ENCODE results near the gene PDE6D. TPM values are rescaled to one million over a fixed set of nuclear protein-coding genes. Genes with fewer than 3 reads are reported as not detected.
A peak's percentile ranks its signal among the peaks of the same experiment; 100 is the strongest.

Gene PDE6D
- total and polyA plus RNA-seq, 2 of the 13 experiments (the other 11 are each of a cell fraction or from before 2014, with no cell fraction given), result 14.1 to 23.2 TPM

DNA sequence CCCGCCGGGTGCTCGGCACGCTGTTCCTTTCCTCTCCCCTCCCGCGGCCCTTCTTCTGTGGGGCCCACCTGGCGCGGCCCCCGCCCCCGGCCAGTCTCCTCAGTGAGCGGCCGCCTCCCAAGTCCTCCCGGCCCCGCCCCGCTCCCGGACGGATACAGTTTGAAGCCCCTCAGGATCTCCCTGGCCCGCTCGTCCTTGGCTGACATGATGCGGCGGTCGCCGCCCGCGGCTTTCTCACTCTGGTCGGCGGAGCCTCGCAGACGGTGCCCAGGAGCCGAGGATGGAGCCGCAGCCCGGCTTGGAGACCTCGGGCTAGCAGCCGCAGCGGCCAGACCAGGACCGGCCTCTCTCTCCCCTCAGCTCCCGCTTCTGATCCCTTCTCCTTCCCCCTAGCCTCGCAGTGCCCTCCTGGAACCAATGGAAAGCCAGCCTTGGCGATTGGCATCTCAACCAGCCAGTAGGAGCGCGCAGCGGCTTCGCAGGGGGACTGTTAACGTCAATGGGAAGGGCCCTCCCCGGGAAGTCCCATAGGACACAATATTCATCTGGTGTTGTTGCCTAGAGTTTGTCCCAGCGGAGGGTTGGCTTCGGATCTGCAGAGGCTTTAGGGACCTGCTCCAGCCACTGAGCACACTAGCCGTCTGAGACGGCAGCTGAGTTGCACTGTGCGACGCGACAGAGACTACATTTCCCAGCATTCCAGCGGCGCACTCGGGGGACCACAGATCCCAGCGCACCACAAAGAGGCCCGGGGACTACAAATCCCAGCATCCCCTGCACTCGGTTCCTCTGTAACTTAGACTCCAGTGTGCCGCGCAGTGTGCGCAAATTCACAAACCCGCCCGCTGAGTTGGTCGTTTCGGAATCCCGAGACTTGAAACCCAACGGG lies at the start of gene PDE6D (continued):
- TF ChIP-seq, protein P1, sequence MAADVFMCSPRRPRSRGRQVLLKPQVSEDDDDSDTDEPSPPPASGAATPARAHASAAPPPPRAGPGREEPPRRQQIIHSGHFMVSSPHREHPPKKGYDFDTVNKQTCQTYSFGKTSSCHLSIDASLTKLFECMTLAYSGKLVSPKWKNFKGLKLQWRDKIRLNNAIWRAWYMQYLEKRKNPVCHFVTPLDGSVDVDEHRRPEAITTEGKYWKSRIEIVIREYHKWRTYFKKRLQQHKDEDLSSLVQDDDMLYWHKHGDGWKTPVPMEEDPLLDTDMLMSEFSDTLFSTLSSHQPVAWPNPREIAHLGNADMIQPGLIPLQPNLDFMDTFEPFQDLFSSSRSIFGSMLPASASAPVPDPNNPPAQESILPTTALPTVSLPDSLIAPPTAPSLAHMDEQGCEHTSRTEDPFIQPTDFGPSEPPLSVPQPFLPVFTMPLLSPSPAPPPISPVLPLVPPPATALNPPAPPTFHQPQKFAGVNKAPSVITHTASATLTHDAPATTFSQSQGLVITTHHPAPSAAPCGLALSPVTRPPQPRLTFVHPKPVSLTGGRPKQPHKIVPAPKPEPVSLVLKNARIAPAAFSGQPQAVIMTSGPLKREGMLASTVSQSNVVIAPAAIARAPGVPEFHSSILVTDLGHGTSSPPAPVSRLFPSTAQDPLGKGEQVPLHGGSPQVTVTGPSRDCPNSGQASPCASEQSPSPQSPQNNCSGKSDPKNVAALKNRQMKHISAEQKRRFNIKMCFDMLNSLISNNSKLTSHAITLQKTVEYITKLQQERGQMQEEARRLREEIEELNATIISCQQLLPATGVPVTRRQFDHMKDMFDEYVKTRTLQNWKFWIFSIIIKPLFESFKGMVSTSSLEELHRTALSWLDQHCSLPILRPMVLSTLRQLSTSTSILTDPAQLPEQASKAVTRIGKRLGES (CRISPR knock-in tag; IDR thresholded peaks at IDR 0.05; ENCODE audit: borderline replicate concordance), result no peak
- peak; percentile 71; the same call in 1 of the 2 replicates for TF ChIP-seq ZMYM3 (CRISPR knock-in tag; IDR thresholded peaks at IDR 0.05)
- no peak for TF ChIP-seq SALL2 (CRISPR knock-in tag; IDR thresholded peaks at IDR 0.05)
- TF ChIP-seq ZNF589 (CRISPR knock-in tag; conservative IDR thresholded peaks at IDR 0.05), result peak; percentile 52; the same call in 1 of the 2 replicates
- 0 out of 2 replicates have a peak, but pooled peaks have one; percentile 25 for TF ChIP-seq MTA1 (CRISPR knock-in tag; IDR thresholded peaks at IDR 0.05; ENCODE audit: borderline replicate concordance)
- TF ChIP-seq FOXO1 (CRISPR knock-in tag; IDR thresholded peaks at IDR 0.05), result peak; percentile 24
- TF ChIP-seq ZBTB3 (CRISPR knock-in tag; IDR thresholded peaks at IDR 0.05; ENCODE audit: borderline replicate concordance, low read depth), result 0 out of 2 replicates have a peak, but pooled peaks have one; percentile 14
- 0 out of 2 replicates have a peak, but pooled peaks have one; percentile 26 for TF ChIP-seq ZC3H13 (CRISPR knock-in tag; IDR thresholded peaks at IDR 0.05)
- peak; percentile 63 for TF ChIP-seq RXRA (CRISPR knock-in tag; IDR thresholded peaks at IDR 0.05)
- peak; percentile 98 for TF ChIP-seq THAP11 (CRISPR knock-in tag; IDR thresholded peaks at IDR 0.05)
- no peak for TF ChIP-seq RAD51 (IDR thresholded peaks at IDR 0.05; ENCODE audit: borderline replicate concordance)
- TF ChIP-seq, protein P2, sequence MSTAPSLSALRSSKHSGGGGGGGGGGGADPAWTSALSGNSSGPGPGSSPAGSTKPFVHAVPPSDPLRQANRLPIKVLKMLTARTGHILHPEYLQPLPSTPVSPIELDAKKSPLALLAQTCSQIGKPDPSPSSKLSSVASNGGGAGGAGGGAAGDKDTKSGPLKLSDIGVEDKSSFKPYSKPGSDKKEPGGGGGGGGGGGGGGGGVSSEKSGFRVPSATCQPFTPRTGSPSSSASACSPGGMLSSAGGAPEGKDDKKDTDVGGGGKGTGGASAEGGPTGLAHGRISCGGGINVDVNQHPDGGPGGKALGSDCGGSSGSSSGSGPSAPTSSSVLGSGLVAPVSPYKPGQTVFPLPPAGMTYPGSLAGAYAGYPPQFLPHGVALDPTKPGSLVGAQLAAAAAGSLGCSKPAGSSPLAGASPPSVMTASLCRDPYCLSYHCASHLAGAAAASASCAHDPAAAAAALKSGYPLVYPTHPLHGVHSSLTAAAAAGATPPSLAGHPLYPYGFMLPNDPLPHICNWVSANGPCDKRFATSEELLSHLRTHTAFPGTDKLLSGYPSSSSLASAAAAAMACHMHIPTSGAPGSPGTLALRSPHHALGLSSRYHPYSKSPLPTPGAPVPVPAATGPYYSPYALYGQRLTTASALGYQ (CRISPR knock-in tag; IDR thresholded peaks at IDR 0.05), result peak; percentile 57; the same call in 1 of the 2 replicates
- TF ChIP-seq TARDBP (CRISPR knock-in tag; IDR thresholded peaks at IDR 0.05), result peak; percentile 84
- peak; percentile 20 for TF ChIP-seq ESRRA (CRISPR knock-in tag; IDR thresholded peaks at IDR 0.05; ENCODE audit: low read depth)
- TF ChIP-seq, protein P3, sequence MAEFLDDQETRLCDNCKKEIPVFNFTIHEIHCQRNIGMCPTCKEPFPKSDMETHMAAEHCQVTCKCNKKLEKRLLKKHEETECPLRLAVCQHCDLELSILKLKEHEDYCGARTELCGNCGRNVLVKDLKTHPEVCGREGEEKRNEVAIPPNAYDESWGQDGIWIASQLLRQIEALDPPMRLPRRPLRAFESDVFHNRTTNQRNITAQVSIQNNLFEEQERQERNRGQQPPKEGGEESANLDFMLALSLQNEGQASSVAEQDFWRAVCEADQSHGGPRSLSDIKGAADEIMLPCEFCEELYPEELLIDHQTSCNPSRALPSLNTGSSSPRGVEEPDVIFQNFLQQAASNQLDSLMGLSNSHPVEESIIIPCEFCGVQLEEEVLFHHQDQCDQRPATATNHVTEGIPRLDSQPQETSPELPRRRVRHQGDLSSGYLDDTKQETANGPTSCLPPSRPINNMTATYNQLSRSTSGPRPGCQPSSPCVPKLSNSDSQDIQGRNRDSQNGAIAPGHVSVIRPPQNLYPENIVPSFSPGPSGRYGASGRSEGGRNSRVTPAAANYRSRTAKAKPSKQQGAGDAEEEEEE (CRISPR knock-in tag; IDR thresholded peaks at IDR 0.05; ENCODE audit: borderline replicate concordance), result no peak; the same call in 1 of the 2 replicates
- peak; percentile 87 for TF ChIP-seq ZNF34 (CRISPR knock-in tag; IDR thresholded peaks at IDR 0.05; ENCODE audit: borderline replicate concordance)
- no peak; the same call in 1 of the 2 replicates for TF ChIP-seq KLF15 (CRISPR knock-in tag; IDR thresholded peaks at IDR 0.05; ENCODE audit: borderline replicate concordance)
- peak; percentile 62; the same call in 1 of the 2 replicates for TF ChIP-seq ZSCAN21 (CRISPR knock-in tag; IDR thresholded peaks at IDR 0.05; ENCODE audit: borderline replicate concordance)
- no peak; the same call in 1 of the 2 replicates for TF ChIP-seq SOX13 (IDR thresholded peaks at IDR 0.05)
- no peak for TF ChIP-seq SOX13 (CRISPR knock-in tag; conservative IDR thresholded peaks at IDR 0.05 in 1 of 2, IDR thresholded peaks at IDR 0.05 in 1 of 2)
- 0 out of 2 replicates have a peak, but pooled peaks have one; percentile 53 for TF ChIP-seq HES4 (CRISPR knock-in tag; IDR thresholded peaks at IDR 0.05; ENCODE audit: borderline replicate concordance)
- TF ChIP-seq ATRX (CRISPR knock-in tag; IDR thresholded peaks at IDR 0.05; ENCODE audit: borderline replicate concordance), result no peak
